ENCODE results near the gene FBXL3.
"Not testable (repeated sequence)": the region's sequence is repeated elsewhere in the genome, so short reads cannot be mapped to it uniquely, and the experiment has no call there.

Gene FBXL3

GRCh38 chr13:76991432-76991795 lies 35.5 kb downstream of the FBXL3 start:
- peak; percentile 39 to 44 for DNase-seq (ENCODE audit: low read depth in 2 of 2)

GRCh38 chr13:76983676-76984075 lies 43.3 kb downstream of the FBXL3 start:
- DNase-seq (ENCODE audit: low read depth in 2 of 2): no peak

GRCh38 chr13:76982061-76982460 lies 44.9 kb downstream of the FBXL3 start:
- DNase-seq (ENCODE audit: low read depth in 2 of 2): no peak

GRCh38 chr13:76980075-76980718 lies 46.8 kb downstream of the FBXL3 start:
- peak; percentile 86 to 91 for DNase-seq (ENCODE audit: low read depth in 2 of 2)

- no peak for DNase-seq (ENCODE audit: low read depth in 2 of 2)
Measured at GRCh38 chr13:76976929-76977328, 50.0 kb downstream of the FBXL3 start.

- no peak for DNase-seq (ENCODE audit: low read depth in 2 of 2)
Measured at GRCh38 chr13:76976490-76976889, 50.5 kb downstream of the FBXL3 start.

- no peak for DNase-seq (ENCODE audit: low read depth in 2 of 2)
Measured at GRCh38 chr13:76975863-76976262, 51.1 kb downstream of the FBXL3 start.

GRCh38 chr13:76974618-76974975 lies 52.4 kb downstream of the FBXL3 start:
- no peak for DNase-seq (ENCODE audit: low read depth in 2 of 2)

GRCh38 chr13:76973920-76974617 lies 52.9 kb downstream of the FBXL3 start:
- DNase-seq (ENCODE audit: low read depth in 2 of 2): no peak

GRCh38 chr13:76971851-76972829 lies 54.8 kb downstream of the FBXL3 start:
- no peak for DNase-seq (ENCODE audit: low read depth in 2 of 2)

- DNase-seq (ENCODE audit: low read depth in 2 of 2): no peak
Measured at GRCh38 chr13:76971215-76971614, 55.7 kb downstream of the FBXL3 start.

GRCh38 chr13:76969488-76970365 lies 57.2 kb downstream of the FBXL3 start:
- no peak for DNase-seq (ENCODE audit: low read depth in 2 of 2)

- DNase-seq (ENCODE audit: low read depth in 2 of 2): no peak
Measured at GRCh38 chr13:76968041-76968440, 58.9 kb downstream of the FBXL3 start.

GRCh38 chr13:76967031-76967430 lies 59.9 kb downstream of the FBXL3 start:
- no peak for DNase-seq (ENCODE audit: low read depth in 2 of 2)

- no peak for DNase-seq (ENCODE audit: low read depth in 2 of 2)
Measured at GRCh38 chr13:76965759-76966421, 61.1 kb downstream of the FBXL3 start.

GRCh38 chr13:76959734-76960133 lies 67.2 kb downstream of the FBXL3 start:
- DNase-seq (ENCODE audit: low read depth in 2 of 2): not testable (repeated sequence)

GRCh38 chr13:76958841-76959432 lies 68.0 kb downstream of the FBXL3 start:
- DNase-seq (ENCODE audit: low read depth in 2 of 2): no peak

- no peak for DNase-seq (ENCODE audit: low read depth in 2 of 2)
Measured at GRCh38 chr13:76955661-76956060, 71.3 kb downstream of the FBXL3 start.
